ENCODE data around the gene NARS2.

GRCh38 chr11:78575478-78575877 lies 814 bp upstream of the NARS2 start:
- TF ChIP-seq NFYB (IDR thresholded peaks at IDR 0.05; ENCODE audit: insufficient read depth, low read depth, low read length): no peak
- TF ChIP-seq EZH2 (IDR thresholded peaks at IDR 0.05; ENCODE audit: borderline replicate concordance, control insufficient read depth, low read depth, low read length): no peak
- no peak for TF ChIP-seq NKRF (conservative IDR thresholded peaks at IDR 0.05)
- no peak for TF ChIP-seq POLR2A (IDR thresholded peaks at IDR 0.05; ENCODE audit: low read depth, low read length)
- no peak for TF ChIP-seq HDAC6 (IDR thresholded peaks at IDR 0.05; ENCODE audit: unreplicated experiment)
- no peak for TF ChIP-seq JUNB (IDR thresholded peaks at IDR 0.05)
- no peak for TF ChIP-seq LARP7 (IDR thresholded peaks at IDR 0.05)
- no peak for TF ChIP-seq ETV6 (conservative IDR thresholded peaks at IDR 0.05 in 1 of 2, IDR thresholded peaks at IDR 0.05 in 1 of 2; ENCODE audit: borderline replicate concordance in 1 of 2, low read depth in 1 of 2)
